OCI-LY1 (cell line): ENCODE results near the gene HDAC9.

ENCODE experiments used
- CTCF ChIP-seq: fragments of 200-600 bp; sonication (generic), shearing (Covaris generic); IDR thresholded peaks from 2 replicates; pipeline ENCODE4 v1.5.1; 2017; ENCODE audit warnings: mild to moderate bottlenecking, antibody characterized with exemption, low read length, moderate library complexity, mixed read lengths
- EZH2 ChIP-seq: fragments of 200-600 bp; sonication (generic), shearing (Covaris generic); IDR thresholded peaks from 2 replicates; pipeline ENCODE4 v1.8.0; 2017; ENCODE audit warnings: borderline replicate concordance, mixed run types, mild to moderate bottlenecking, antibody characterized with exemption, low read length, moderate library complexity, mixed read lengths

GRCh38 chr7:18536486-18536885, 40.9 kb downstream of the HDAC9 start:
- TF ChIP-seq CTCF (no peak), EZH2 (no peak)
